ENCODE data around the gene SBK3.

DNA sequence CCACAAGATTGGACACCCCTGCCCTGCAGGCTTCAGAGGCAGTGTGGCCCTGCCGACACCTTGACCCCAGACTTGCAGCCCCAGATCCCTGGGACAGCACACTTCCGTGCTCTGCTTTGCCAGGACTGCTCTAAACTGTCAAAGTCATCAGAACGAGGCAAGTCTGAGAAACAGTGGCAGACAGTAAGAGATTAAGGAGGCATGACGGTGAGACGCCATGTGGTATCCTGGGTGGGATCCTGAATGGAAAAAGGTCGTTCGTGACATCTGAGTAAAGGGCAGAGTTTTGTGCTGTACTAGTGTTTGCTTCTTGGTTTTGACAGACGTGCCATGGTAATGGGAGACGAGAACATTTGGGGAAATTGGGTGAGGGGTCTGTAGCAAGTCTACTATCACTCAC, 21.5 kb upstream of the SBK3 start:
- TF ChIP-seq, protein P1, sequence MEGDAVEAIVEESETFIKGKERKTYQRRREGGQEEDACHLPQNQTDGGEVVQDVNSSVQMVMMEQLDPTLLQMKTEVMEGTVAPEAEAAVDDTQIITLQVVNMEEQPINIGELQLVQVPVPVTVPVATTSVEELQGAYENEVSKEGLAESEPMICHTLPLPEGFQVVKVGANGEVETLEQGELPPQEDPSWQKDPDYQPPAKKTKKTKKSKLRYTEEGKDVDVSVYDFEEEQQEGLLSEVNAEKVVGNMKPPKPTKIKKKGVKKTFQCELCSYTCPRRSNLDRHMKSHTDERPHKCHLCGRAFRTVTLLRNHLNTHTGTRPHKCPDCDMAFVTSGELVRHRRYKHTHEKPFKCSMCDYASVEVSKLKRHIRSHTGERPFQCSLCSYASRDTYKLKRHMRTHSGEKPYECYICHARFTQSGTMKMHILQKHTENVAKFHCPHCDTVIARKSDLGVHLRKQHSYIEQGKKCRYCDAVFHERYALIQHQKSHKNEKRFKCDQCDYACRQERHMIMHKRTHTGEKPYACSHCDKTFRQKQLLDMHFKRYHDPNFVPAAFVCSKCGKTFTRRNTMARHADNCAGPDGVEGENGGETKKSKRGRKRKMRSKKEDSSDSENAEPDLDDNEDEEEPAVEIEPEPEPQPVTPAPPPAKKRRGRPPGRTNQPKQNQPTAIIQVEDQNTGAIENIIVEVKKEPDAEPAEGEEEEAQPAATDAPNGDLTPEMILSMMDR (IDR thresholded peaks at IDR 0.05) = no peak
- TF ChIP-seq EZH2 (IDR thresholded peaks at IDR 0.05; ENCODE audit: borderline replicate concordance, insufficient read depth, low read depth, low read length, poor library complexity, severe bottlenecking) = no peak

Data from B cell (primary cell).